GM18870 (cell line): Measurements from ENCODE around the gene MMAA.
A peak's percentile ranks its signal among the peaks of the same experiment; 100 is the strongest.
"Not testable (repeated sequence)": the region's sequence is repeated elsewhere in the genome, so short reads cannot be mapped to it uniquely, and the experiment has no call there.

Source experiments
- ATAC-seq: cut with Tn5 transposase; IDR thresholded peaks from one replicate; pipeline ENCODE4 v1.9.1; 2021; ENCODE audit warnings: moderate library complexity; ENCODE audit not compliant: unreplicated experiment

The MMAA gene

DNA sequence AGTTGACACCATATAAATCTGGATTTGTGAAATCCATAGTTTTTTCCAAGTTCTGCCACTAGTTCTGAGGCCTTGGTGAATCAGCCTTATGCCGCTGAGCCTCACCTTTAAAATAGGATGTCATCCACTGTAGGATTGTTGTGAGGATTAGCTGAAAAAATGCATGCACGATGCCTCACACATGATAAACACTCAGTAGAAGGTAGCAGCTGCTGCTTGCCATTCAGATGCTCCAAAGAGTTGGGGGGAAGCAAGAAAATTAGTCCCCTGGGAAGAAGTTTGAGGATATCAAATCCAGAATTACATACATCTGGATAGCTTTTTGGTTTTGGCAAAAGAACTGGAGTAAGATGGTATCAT is 7.4 kb downstream of the MMAA start:
- ATAC-seq = no peak

- no peak for ATAC-seq
Observed at GRCh38 chr4:145635117-145635516, 15.9 kb downstream of the MMAA start.

GRCh38 chr4:145635630-145636029 is 16.4 kb downstream of the MMAA start:
- ATAC-seq = no peak

DNA sequence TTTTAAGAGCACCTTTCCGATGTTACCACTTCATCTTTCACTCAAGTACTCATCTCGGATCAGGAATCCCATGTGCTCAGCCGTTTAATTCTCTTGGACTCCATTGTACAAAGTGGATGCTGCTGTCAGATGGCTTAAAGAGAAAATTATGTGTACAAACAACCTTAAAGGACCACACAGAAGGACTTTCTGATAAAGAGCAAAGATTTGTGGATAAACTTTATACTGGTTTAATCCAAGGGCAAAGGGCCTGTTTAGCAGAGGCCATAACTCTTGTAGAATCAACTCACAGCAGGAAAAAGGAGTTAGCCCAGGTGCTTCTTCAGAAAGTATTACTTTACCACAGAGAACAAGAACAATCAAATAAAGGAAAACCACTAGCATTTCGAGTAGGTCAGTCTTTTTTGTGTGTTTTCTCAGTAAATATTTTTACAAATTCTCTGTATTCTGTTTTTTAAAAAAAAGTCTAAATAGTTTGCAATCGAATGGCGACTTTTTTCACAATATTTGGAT is 20.1 kb downstream of the MMAA start:
- no peak for ATAC-seq

- not testable (repeated sequence) for ATAC-seq
Observed at GRCh38 chr4:145640236-145640635, 21.1 kb downstream of the MMAA start.

DNA sequence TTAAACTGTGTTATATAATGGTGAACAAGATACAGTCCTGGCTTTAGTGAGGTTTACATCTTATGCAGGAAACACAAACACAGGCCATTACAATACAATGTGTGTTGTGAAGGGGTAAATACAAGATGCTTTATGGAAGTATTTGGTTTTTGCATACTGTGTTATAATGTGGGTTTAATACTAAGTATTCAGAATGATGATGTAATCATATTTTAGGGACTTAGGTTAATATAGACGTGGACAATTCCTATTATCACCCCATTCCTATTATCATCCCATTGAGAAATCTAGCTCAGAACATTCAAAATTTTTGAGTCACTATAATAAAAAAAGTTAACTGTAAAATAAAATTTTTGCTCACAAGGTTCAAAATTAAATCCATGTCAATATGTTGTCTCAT is 24.1 kb downstream of the MMAA start:
- ATAC-seq = no peak

GRCh38 chr4:145644699-145645098 is 25.5 kb downstream of the MMAA start:
- ATAC-seq = no peak

- no peak for ATAC-seq
Observed at GRCh38 chr4:145656156-145656555, 37.0 kb downstream of the MMAA start.

DNA sequence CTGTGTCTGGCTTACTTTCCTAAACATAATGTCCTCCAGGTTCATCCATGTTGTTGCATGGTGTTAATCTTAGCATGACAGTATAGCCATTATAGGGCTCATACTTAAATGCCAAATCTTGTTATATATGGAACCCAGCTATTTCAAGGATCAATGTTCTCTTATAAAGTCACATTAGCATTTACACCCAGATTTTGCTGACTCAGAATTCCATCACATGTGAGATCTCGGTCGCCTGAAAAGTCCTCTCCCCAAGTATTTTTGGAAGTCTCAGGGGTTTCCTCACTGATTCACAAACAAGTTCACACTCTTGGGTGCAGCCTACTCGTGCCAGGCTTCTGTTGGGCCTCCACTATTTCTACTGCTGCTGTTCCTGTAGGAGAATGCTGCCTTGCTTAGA is 40.9 kb downstream of the MMAA start:
- no peak for ATAC-seq

- no peak for ATAC-seq
Observed at GRCh38 chr4:145663194-145663593, 44.0 kb downstream of the MMAA start.

GRCh38 chr4:145665773-145666172 is 46.6 kb downstream of the MMAA start:
- no peak for ATAC-seq

- no peak for ATAC-seq
Observed at GRCh38 chr4:145670422-145670821, 51.2 kb downstream of the MMAA start.

- no peak for ATAC-seq
Observed at GRCh38 chr4:145679520-145679919, 60.3 kb downstream of the MMAA start.

DNA sequence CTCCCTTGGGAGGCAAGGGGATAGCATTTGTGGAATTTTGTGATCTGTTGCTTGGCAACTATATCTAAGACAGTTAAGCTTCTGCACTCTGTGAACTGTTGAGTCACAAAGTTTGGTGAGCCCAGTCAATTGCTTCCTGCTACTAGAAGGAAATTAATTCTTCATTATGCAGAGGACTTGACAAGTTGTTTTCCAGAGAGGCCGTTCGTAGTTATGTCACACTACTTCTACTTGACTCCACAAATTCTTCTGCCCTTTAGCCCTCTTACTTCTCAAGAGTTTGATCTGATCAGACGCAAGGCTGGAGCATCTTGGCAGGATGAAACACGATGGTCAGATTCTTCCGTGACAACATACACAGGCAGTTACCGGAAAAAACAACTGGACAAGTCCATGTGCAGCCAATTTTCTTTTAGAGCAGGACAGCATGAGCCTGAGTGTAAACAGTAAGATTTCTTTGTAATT is 60.8 kb downstream of the MMAA start, which contains the start of gene C4orf51:
Gene C4orf51 (plus strand): TSS at position 156 of the 465 bp plus-strand sequence. CDS start 58 bp downstream, at position 214.
- ATAC-seq = no peak

DNA sequence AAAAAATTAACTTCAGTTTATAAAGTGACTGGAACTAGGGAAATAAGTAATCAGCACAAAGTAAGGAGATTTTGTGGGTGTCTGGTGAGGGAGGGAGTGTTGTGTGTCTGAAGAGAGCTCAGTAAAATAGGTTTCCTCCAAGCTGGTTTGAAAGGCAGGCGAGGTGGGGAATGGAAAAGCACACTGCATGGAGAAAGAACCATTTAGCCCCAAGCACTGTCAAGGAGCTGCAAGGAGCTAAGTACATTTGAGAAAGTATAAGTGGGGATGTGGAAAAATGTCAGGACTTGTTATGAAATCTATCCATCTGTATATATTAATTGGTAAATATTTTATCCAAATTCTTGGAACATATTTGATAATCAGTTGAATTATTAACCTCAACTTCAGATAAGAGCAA is 61.7 kb downstream of the MMAA start:
- ATAC-seq = no peak

DNA sequence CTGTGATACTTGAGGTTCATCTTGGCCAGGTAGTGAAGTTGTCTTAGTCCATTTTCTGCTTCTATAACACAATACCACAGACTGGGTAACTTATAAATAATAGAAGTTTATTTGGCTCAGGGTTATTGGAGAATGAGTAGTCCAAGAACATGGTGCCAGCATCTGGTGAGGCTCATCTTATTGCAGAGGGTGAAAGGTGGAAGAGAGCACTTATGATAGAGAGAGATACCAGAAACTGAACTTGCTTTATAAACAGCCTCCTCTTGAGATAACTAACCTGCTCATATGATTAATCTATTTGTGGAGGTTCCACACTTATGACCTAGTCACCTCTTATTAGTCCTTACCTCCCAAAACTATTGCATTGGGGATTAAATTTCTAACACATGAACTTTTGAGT is 62.3 kb downstream of the MMAA start:
- no peak for ATAC-seq

DNA sequence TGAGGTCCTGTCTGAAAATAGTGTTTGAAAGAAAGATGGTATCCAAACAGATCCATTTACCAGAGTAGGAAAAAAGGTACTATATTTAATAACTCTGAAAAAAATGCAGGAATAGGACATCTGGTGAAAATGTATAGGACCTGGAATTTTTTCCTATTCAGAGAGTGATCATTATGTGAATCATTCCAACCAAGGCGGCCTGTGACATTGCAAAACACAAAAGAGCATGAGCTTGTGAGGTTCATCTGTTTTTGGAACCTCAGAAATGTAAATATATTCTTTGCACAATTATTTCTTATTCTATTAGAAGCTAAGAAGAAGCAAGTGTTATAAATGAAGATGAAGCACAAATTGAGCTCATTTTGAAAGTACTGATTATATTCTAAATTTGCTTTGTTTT is 62.8 kb downstream of the MMAA start:
- ATAC-seq = no peak

- no peak for ATAC-seq
Observed at GRCh38 chr4:145686991-145687390, 67.8 kb downstream of the MMAA start.

DNA sequence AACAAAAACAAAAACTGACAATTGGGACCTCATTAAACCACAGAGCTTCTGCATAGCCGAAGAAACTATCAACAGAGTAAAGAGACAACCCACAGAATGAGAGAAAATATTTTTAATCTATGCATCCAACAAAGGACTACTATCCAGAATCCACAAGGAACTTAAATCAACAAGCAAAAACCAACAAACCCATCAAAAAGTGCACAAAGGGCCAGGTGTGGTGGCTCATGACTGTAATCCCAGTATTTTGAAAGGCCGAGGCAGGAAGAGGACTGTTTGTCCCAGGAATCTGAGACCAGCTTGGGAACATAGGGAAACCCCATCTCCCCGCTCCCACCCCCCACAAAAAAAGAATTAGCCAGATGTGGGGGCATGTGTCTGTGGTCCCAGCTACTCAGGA is 71.4 kb downstream of the MMAA start:
- no peak for ATAC-seq

- not testable (repeated sequence) for ATAC-seq
Observed at GRCh38 chr4:145691416-145691815, 72.2 kb downstream of the MMAA start.

DNA sequence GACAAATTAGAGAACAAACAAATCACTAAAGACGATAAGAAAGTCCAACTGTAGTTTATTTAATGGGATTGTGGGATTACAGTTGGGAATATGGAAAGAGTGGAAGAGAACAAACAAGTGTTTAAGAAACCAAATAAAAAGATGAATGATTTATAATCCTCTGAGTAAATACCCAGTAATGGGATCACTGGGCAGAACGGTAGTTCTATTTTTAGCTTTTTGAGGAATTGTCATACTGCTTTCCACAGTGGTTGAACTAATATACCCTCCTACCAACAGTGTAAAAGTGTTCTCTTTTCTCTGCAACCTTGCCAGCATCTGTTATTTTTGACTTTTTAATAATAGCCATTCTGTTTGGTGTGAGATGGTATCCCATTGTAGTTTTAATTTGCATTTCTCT is 75.7 kb downstream of the MMAA start:
- no peak for ATAC-seq

GRCh38 chr4:145697332-145697731 is 78.1 kb downstream of the MMAA start:
- ATAC-seq = peak; percentile 75

DNA sequence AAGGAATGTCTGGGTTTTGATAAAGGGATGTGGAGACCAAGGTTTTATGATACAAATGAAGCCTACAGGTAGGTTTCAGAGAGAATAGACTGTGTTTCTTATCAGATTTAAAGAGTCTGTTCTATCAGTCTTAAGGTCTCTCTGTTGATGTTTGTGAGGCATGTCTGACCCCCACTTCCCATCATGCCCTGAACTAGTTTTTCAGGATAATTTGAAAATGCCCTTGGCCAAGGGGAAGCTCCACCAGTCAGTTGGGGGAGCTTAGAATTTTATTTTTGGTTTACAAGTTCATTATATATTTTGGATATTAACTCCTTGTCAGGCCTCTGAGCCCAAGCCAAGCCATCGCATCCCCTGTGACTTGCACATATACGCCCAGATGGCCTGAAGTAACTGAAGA is 79.3 kb downstream of the MMAA start:
- no peak for ATAC-seq
